CD4-positive, alpha-beta T cell treated with Interleukin-6 at 100 ng/mL for 8 hours (primary cell): ENCODE measurements around the gene NRN1L.

Experiments
- DNase-seq: peaks from one replicate; pipeline ENCODE4 v3.0.0-alpha.2; 2020; ENCODE audit warnings: mixed read lengths, low spot score

Gene NRN1L

DNA sequence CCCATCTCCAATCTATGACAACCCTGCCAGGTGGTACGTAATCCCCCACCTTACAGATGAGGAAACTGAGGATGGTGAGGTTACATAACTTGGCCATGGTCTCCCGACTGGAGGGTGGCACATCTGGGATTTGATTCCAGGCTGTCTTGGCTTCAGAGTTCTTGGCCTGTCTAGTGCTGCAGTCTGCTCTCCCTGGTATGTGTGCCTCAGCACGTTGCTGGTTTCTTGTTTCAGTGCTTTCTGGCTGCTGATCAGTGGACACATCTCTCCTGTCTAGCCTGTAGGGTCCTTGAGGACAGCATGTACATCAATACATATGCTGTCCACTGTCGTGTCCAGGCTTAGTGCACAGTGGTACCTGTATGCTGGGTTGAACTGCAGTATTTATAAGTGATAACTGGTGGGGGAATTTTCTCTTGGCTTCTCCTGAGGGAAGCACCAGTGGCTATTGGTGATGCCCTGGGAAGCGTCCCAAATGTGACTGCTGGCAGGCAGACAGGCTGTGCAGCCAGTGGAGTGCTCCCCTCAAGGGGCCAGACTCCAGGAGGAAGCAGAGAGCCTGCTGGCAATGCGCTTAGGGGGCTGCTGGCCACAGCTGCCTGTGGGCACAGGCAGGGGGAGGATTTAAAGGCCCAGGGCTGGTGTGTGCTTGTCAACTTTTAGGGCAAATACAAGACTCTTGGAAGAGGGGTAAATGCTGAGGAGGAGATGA, 32.6 kb downstream of the NRN1L start:
- no peak for DNase-seq

- no peak for DNase-seq
These were observed 33.2 kb downstream of the NRN1L start for GRCh38 chr16:67917852-67918236.

- DNase-seq, result no peak
These were observed 35.0 kb downstream of the NRN1L start for GRCh38 chr16:67919622-67920221.

DNA sequence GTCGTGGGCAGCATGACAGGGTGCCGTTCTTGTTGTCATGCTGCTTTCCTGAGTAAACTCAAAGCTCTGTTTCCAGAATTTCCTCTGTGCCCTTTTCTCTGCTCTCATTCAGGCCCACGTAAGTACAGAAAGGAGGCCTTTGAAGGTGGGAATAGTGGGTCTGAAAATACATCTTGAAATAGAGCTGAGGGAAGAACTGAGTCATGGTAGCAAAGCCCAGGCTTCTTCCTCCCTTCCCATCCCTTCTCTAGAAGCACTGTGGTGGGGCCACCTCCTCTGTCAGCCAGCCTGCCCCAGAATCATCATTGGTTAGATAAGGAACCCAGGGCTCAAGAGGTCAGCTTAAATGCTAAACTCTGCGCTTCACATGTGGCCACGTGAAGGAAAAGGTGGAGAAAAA, 37.5 kb downstream of the NRN1L start:
- no peak for DNase-seq

- DNase-seq, result no peak
These were observed 38.1 kb downstream of the NRN1L start for GRCh38 chr16:67922740-67923139.

GRCh38 chr16:67923414-67924116, 38.9 kb downstream of the NRN1L start:
- DNase-seq, result no peak

DNA sequence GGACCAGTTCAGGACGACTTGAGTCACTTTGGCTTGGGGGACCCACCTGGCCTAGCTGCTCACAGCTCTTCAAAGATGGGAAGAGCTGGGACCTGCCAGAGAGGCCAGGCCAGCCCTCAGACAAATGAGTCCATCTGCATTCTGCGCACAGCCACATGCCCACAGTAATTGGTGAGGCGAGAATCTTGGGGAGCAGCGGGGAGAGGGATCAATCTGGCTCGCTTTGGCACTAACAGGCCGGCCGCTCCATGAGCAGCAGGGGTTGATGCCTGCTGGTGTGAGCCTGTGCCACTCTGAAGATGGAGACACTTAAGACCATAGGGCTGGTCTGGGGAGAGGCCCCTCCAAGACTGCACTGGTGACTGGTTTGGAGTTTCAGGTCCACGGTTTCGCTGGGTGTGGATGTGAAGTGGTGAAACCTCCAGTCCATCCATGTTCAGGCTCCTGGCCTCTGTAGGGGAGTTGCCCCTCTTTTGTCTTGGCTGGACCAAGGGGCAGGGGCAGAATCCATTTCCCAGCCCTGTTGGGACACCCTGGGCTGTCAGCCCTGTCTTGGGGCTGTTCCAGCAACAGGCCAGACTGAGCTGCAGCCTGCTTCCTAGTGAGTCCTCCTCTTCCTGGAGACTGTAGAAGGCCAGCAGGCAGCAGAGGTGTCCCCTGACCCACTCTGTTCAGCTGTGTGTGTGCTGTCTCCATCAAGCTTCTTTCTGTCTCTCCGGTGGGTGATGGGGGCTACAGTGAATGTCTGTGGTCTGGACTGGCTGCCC, 39.6 kb downstream of the NRN1L start:
- DNase-seq, result no peak

DNA sequence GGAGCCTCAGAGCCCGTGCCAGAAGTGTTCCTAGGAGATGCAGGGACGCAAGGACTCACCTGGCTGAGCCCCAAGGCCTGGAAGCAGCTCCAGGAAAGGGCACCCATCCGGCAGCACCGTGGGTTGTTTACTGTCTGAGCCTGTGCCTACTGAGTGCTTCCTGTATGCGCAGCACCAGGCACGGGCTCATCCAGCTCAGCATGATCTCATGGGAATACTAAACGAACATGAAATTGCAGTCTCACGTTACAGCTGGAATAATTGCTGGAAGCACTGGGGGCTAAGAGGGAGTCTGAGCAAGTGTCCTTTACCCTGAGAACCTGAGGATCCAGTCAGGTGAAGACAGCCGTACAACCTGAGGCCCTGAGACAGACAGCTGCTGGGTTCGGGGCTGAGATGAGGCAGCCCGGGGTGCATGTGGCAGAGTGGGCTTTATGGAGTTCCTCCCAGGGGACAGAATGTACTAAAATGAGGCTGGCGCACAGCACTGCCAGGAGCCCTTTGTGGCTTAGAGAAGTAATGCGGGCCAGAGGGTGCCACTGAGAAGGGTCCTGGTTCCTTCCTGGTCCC, 41.6 kb downstream of the NRN1L start:
- no peak for DNase-seq

DNA sequence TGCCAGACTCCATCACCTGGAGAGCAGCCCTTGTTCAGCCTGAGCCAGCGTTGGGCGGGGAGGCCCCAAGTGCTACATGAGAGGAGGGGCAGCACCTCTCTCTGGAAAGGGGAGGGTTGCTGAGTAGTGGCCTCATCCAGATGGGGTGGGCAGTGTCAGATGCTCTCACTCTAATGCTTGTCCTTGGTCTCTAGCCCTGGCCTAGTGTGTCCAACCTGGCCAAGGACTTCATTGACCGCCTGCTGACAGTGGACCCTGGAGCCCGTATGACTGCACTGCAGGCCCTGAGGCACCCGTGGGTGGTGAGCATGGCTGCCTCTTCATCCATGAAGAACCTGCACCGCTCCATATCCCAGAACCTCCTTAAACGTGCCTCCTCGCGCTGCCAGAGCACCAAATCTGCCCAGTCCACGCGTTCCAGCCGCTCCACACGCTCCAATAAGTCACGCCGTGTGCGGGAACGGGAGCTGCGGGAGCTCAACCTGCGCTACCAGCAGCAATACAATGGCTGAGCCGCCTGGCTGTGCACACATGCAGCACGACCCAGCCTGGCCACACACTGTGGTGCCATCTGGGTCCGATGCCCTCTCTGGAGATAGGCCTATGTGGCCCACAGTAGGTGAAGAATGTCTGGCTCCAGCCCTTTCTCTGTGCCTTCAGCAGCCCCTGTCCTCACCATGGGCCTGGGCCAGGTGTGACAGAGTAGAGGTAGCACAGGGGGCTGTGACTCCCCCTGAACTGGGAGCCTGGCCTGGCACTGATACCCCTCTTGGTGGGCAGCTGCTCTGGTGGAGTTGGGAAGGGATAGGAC, 42.7 kb downstream of the NRN1L start:
- no peak for DNase-seq

GRCh38 chr16:67928147-67928546, 43.5 kb downstream of the NRN1L start:
- DNase-seq, result no peak

DNA sequence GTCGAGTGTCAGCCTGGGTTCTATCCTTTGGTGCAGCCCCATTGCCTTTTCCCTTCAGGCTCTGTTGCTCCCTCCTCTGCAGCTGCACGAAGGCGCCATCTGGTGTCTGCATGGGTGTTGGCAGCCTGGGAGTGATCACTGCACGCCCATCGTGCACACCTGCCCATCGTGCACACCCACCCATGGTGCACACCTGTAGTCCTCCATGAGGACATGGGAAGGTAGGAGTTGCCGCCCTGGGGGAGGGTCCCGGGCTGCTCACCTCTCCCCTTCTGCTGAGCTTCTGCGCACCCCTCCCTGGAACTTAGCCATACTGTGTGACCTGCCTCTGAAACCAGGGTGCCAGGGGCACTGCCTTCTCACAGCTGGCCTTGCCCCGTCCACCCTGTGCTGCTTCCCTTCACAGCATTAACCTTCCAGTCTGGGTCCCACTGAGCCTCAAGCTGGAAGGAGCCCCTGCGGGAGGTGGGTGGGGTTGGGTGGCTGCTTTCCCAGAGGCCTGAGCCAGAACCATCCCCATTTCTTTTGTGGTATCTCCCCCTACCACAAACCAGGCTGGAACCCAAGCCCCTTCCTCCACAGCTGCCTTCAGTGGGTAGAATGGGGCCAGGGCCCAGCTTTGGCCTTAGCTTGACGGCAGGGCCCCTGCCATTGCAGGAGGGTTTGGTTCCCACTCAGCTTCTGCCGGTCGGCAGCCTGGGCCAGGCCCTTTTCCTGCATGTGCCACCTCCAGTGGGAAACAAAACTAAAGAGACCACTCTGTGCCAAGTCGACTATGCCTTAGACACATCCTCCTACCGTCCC, 44.1 kb downstream of the NRN1L start:
- DNase-seq, result peak; percentile 73

- no peak for DNase-seq
These were observed 45.5 kb downstream of the NRN1L start for GRCh38 chr16:67930191-67930590.

GRCh38 chr16:67930678-67931211, 46.1 kb downstream of the NRN1L start:
- DNase-seq, result no peak

GRCh38 chr16:67931712-67932461, 47.2 kb downstream of the NRN1L start, which contains the start of gene CTRL:
Gene CTRL (minus strand): TSS chr16:67931862. CDS start chr16:67931852, 10 bp downstream.
- DNase-seq, result no peak

GRCh38 chr16:67932462-67932840, 47.8 kb downstream of the NRN1L start:
- no peak for DNase-seq

GRCh38 chr16:67933805-67934204, 49.1 kb downstream of the NRN1L start:
- DNase-seq, result no peak

- no peak for DNase-seq
These were observed 49.8 kb downstream of the NRN1L start for GRCh38 chr16:67934306-67935100.

GRCh38 chr16:67935101-67935401, 50.4 kb downstream of the NRN1L start:
- no peak for DNase-seq
